Activated CD8-positive, alpha-beta memory T cell treated with anti-CD3 and anti-CD28 coated beads, Interleukin-2, amount 50 U/mL, for 4 hours (primary cell): ENCODE results near the gene GAPT.

Experiments used
- DNase-seq: peaks from one replicate; pipeline ENCODE4 v3.0.0-alpha.2; 2020

Gene GAPT

GRCh38 chr5:58491216-58491892 is at the start of gene GAPT:
Gene GAPT, plus strand, starts transcription at chr5:58491435. Its CDS starts 3,102 bp downstream, at chr5:58494537.
- DNase-seq = no peak

DNA sequence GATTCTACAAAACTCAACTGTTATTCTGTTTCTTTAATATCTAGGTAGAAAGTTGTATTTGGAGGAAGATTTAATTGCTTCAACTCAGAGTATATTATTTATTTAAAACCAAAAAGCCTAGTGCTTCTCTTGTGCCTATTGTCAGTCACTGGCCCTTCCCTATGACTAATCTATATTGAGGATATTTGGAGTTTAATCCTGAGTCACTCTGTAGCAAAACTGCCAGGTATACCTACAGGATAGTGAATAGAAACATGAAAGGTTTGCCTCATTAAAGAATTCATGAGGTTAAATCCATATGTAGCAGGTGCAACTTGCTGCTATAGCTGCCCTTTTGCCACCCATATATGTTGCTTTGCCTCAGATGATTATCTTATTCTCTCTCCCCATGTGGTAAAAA is 46.4 kb upstream of the GAPT start:
- no peak for DNase-seq

DNA sequence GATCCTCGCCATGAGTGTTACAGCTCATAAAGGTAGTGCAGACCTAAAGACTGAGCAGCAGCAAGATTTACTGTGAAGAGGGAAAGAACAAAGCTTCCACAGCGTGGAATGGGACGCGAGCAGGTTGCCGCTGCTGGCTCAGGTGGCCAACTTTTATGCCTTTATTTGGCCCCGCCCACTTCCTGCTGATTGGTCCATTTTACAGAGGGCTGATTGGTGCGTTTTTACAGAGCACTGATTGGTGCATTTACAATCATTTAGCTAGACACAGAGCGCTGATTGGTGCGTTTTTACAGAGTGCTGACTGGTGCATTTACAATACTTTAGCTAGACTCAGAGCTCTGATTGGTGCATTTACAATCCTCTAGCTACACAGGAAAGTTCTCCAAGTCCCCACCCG is 45.2 kb upstream of the GAPT start:
- DNase-seq = no peak

GRCh38 chr5:58447226-58447625 is 44.0 kb upstream of the GAPT start:
- DNase-seq = no peak

DNA sequence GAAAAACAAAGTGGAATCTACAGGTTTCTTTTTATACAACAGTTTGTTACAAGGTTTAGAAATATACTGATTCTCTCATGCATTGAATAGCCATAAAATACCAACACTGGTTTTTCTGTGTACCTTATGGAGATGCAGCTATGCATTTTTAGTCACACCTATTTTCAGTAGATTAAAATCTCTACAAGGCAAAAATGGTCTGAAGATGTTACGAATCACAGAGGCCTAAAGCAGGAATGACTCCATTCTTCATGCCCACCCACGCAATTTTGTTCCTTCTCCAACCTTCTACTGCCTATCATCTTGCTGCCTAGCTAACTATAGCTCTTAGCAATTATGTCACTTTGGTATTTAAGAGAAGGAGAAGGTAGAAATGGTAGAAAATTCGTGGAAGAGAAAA is 41.2 kb upstream of the GAPT start:
- no peak for DNase-seq

GRCh38 chr5:58450811-58451629 is 40.2 kb upstream of the GAPT start:
- DNase-seq = no peak

GRCh38 chr5:58451732-58452565 is 39.3 kb upstream of the GAPT start:
- DNase-seq = no peak

DNA sequence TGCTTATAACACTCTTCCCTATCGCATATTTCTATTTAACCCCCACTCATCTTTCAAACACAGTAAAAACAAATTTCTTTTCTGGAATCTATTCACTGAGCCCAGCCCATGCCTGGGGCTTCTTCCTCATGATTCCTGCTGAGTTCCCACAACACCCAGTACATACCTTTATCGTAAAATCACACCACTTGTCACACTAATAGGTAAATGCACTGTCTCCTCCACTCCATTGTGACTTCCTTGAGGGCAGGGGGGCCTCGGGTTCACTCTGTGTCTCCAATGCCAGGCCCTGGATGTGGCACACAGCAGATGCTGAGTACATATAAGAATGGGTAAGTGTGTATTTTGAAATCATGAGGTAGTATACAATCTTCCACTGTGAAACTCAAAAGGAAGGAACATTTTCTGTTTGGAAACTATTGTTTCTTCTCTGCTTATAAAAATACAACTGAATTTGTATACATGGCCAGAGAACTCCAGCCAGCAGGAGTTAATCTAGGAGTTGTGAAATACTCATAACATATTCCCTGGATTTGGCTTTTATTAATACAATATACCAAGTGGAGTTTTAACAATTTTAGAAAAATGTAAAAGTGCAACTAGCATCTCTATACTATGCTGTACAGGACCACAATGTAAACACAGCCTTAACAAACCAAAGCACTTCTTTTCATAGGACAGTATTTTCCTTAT is 38.5 kb upstream of the GAPT start:
- DNase-seq = no peak

- no peak for DNase-seq
These were observed 37.9 kb upstream of the GAPT start for GRCh38 chr5:58453306-58453705.

DNA sequence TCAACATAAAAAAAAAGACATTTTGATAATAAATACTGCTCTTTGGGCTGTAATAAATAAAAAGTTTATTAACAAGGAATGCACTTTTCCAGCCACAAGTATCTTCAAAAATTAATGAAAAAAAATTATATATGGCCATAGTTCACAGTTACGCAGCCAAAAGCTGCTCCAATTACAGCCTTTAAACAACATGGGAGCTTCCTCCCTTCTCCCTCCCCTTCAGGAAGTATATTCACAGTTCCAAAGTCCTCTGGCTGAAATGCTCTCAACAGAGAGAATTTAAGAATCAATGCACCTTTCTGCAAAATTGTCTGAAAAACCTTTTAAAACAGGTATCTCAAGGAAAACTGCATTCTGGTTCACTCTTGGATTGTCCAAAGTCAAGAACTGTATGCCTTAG is 37.2 kb upstream of the GAPT start:
- DNase-seq = no peak

GRCh38 chr5:58455066-58455465 is 36.2 kb upstream of the GAPT start:
- no peak for DNase-seq

- no peak for DNase-seq
These were observed 35.8 kb upstream of the GAPT start for GRCh38 chr5:58455480-58455879.

GRCh38 chr5:58456026-58456425 is 35.2 kb upstream of the GAPT start:
- DNase-seq = no peak

DNA sequence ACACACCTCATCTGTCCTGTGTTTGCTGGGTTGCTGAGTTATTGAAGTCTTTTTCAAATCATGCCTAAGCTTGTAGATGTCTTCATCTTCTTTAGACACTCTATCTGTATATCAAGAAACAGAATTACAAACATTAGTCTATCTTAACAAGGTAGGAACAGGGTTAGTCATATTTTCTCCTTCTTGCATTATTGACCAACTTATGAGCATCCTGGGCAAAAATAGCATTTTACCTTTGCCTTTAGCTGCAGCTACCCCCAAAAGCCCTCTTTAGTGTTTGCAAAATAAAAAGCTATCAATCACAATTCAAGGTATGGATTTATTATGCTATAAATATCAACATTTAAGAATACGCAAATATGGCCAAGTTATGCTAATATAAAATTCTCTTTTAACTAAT is 34.7 kb upstream of the GAPT start:
- no peak for DNase-seq

DNA sequence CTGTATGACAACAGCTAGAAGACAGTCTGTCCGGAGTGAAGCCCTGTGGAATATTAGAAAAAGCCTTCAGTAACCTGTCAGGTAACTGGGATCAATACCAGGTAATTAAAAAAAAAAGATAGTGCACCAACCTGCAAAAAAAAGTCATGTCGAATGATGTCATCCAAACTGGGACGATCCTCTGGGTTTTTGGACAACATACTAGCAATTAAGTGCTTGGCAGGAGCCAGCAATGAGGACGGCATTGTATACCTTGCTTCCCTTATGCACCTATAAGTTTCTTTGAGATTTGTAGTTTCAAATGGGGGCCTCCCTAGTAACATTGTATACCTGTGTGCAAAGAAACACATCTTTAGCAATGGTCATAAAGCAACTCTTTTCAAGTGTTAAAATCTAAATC is 34.2 kb upstream of the GAPT start:
- no peak for DNase-seq

GRCh38 chr5:58458141-58458742 is 33.0 kb upstream of the GAPT start:
- no peak for DNase-seq

DNA sequence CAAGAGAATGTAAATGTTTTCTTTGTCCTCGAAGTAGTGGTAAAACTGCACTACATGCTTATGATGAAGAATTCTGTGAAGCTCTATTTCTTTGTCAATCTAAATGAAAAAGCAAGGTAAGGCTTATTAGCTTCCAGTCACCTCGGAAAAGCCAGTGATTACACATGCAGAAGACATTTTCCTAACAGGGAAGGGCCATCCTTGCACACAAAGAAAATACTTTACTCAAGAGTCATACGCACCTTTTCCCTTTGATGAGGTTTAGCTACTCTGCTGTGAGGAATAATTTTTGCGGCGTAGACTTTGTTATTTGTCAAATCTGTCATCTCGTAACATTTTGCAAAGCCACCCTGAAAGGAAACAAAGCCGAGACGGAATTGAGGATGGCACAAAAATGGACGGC is 32.5 kb upstream of the GAPT start:
- no peak for DNase-seq

DNA sequence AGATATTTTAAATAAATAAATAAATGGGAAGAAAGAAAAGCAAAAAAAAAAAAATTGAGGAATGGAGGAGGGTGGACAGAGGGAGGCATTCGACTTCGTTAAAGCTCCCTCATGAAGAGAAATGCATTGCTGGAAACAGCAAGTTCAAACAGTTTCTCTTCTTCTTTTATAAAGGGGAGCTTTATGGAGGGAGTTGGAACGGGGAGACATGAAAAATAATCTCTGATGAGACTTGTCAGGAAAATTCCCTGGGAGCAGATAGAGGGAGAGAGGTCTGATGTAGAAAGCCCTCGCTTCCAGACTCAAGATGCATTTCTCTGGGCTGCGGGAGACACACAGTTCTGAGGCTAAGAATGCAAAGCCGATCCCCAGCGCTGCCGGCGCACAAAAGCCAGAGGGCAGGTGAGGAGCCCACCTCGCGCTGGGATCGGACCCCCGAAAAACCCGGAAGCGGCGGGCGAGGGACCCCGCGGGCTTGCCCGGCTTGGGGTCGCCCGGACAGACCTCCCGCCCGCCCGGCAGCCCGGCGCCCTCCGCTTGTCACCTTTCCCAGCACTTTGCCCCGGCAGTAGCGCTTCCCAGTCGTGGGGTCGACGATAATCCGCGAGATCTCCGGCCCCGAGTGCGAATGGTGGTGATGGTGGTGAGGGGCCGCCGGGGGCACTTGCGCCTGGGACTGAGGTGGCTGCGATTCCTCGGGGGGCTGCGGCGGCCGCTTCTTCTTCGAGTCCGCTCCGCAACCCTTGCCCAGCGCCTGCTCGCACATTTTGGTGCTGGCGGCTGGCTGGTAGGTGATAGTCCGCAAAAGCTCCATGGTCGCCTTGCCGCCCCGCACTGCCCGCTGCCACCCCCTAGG is 31.9 kb upstream of the GAPT start:
- no peak for DNase-seq

GRCh38 chr5:58460002-58460731 is 31.1 kb upstream of the GAPT start, which contains the start of gene PLK2:
Gene PLK2, minus strand, starts transcription at chr5:58460086. Its CDS starts 127 bp downstream, at chr5:58459959.
- peak; percentile 93 for DNase-seq

DNA sequence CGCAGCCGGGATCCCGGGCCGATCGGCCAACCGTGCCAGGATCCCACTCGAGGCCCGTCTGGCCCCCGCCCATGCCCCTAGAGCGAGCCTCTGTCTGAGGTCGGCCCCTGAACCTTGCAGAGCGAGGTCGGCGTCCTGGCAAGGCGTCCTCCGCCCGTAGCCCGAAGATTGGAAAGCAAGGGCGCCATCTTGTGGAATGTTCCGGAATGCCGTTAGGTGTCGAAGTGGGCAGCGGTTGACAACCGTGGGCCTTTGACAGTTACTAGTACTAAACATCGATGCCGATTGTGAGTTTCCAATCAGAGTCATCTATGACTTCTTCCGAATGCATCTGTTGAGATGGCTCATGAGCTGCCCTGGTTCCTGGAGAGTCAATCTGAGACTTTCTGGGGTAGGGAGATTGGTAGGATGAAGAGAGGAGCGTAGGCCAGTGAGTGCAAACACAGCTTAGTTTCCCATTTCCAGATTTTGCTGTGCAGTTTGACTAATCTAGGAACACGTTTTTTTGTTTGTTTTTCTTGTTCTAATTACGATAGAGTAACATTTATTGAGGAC is 30.4 kb upstream of the GAPT start:
- DNase-seq = peak; percentile 91
